Stimulated activated memory B cell treated with anti-CD40 and anti-IgM and Interleukin-4, amounts not matched to agents 10 μg/mL and 1 μg/mL and 100 μg/mL, for 72 hours (primary cell): ENCODE data around the gene FBH1.

Experiments used
- ATAC-seq: fragments of 150-1000 bp; cut with Tn5 transposase; 2 replicates; pipeline ENCODE4 v1.10.0; 2021
- H3K27ac Mint-ChIP-seq: one replicate; pipeline ENCODE4 v1.8.0; 2022; ENCODE audit warnings: mild to moderate bottlenecking, mixed read lengths
- H3K27me3 Mint-ChIP-seq: one replicate; pipeline ENCODE4 v1.8.0; 2022; ENCODE audit warnings: mixed read lengths
- H3K36me3 Mint-ChIP-seq: one replicate; pipeline ENCODE4 v1.8.0; 2022; ENCODE audit warnings: mixed read lengths
- H3K4me1 Mint-ChIP-seq: one replicate; pipeline ENCODE4 v1.8.0; 2022; ENCODE audit warnings: mixed read lengths
- H3K4me3 Mint-ChIP-seq: one replicate; pipeline ENCODE4 v1.8.0; 2022; ENCODE audit warnings: mild to moderate bottlenecking, moderate library complexity, mixed read lengths
- H3K9me3 Mint-ChIP-seq: one replicate; pipeline ENCODE4 v1.8.0; 2022; ENCODE audit warnings: mixed read lengths

Gene FBH1

DNA sequence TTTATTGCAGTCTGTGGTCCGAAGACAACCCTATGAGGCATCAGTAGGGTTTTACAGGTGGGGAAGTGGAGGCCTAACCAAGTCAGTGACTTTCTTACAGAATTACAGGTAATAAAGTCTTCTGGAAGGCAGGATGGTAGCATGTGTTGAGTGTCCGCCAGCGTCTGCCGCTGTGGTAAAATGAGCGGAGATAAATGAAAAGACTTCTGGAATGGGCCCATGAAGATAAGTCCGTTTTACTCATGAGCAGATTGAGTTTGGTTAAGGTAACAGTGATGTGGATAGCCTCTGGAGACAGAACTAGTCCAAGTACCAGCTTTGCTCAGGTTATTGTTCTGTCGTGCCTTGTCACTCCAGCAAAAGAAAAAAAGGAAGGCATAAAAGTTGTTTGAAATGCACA, 966 bp downstream of the FBH1 start:
- Mint-ChIP-seq H3K4me3 (peak overlapping the region; percentile 85), H3K9me3 (no peaks in the 10 kb centered on the region), H3K27ac (peak overlapping the region; percentile 79), H3K4me1 (peaks cover 68% of the 10 kb centered on the region), H3K27me3 (no peaks in the 10 kb centered on the region), H3K36me3 (peaks cover 39% of the 10 kb centered on the region)
- ATAC-seq: no peak

DNA sequence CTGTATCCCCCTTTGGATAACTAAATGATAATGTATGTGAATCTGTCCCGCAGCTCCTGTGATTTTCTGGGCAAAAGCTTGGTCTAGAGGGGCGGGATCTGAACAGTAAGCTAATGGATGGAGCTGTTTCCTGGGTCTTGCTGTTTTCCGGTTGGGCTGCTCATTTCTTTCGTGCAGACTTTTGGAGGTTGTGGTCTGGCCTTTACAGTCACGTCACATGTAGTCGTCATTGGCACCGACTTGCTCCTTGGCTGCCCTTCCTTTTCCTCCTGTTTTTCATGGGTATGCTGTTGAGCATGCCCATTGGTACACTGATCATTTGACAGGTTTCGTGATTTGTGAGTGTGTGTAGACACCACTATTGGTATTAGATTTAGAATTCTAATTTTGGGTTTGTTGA, 2.0 kb downstream of the FBH1 start:
- H3K9me3 Mint-ChIP-seq: no peaks in the 10 kb centered on the region
- no peaks in the 10 kb centered on the region for H3K27me3 Mint-ChIP-seq
- H3K4me3 Mint-ChIP-seq: peak overlapping the region; percentile 29
- H3K4me1 Mint-ChIP-seq: peaks cover 77% of the 10 kb centered on the region
- H3K27ac Mint-ChIP-seq: no peak overlapping the region
- no peak for ATAC-seq
- H3K36me3 Mint-ChIP-seq: peaks cover 43% of the 10 kb centered on the region

GRCh38 chr10:5893321-5893720, 3.3 kb downstream of the FBH1 start:
- H3K27ac Mint-ChIP-seq: no peak overlapping the region
- ATAC-seq: no peak
- peaks cover 67% of the 10 kb centered on the region for H3K4me1 Mint-ChIP-seq
- no peak overlapping the region for H3K4me3 Mint-ChIP-seq
- H3K9me3 Mint-ChIP-seq: no peaks in the 10 kb centered on the region
- H3K27me3 Mint-ChIP-seq: no peaks in the 10 kb centered on the region
- peaks cover 50% of the 10 kb centered on the region for H3K36me3 Mint-ChIP-seq

DNA sequence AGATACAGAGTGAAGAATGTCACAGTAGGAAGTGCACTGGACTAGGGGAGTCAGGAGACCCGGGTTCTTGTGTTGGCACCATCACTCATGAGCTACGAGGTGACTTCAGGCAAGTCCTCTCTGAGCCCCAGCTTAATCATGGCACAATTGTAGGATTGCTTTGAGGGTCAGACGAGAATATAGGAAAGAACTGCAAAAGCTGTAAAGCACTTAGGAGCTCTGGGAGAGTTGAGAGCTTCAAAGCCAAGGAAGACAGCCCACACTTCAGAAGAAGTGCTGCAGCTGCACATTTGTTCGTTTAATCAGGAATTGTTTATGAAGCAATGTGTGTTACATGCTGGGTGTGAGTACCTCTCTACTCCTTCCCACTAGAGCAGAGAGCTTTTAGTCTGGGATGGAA, 4.4 kb downstream of the FBH1 start:
- Mint-ChIP-seq H3K27ac (no peak overlapping the region), H3K36me3 (peaks cover 61% of the 10 kb centered on the region), H3K9me3 (no peaks in the 10 kb centered on the region), H3K27me3 (no peaks in the 10 kb centered on the region), H3K4me1 (peaks cover 66% of the 10 kb centered on the region), H3K4me3 (no peak overlapping the region)
- ATAC-seq: no peak

DNA sequence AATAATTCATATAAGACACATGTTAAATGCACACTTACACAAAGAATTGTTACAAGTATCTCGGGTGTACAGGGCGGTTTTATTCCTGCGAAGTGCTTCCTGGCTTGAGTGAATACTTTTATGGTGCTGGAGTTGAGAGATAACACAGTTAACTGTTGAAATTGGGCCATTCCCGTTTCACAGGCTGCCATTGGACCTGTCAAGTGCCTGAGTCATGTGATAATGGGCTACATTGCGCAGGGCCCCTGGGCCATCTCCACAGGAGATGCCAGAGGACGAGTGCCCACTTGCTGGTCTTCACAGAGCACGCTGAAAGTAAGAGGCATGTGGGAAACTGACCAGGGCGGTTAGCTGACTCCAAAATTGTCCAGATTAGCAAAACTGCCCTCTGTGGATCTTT, 4.8 kb downstream of the FBH1 start:
- Mint-ChIP-seq H3K4me1 (peaks cover 68% of the 10 kb centered on the region), H3K27me3 (no peaks in the 10 kb centered on the region), H3K4me3 (no peak overlapping the region), H3K9me3 (no peaks in the 10 kb centered on the region), H3K36me3 (peaks cover 61% of the 10 kb centered on the region), H3K27ac (peak overlapping the region; percentile 87)
- ATAC-seq: no peak

GRCh38 chr10:5895365-5895764, 5.3 kb downstream of the FBH1 start:
- Mint-ChIP-seq H3K9me3 (no peaks in the 10 kb centered on the region), H3K27me3 (no peaks in the 10 kb centered on the region), H3K36me3 (peaks cover 61% of the 10 kb centered on the region), H3K4me1 (peaks cover 68% of the 10 kb centered on the region), H3K4me3 (peak overlapping the region; percentile 36), H3K27ac (peak overlapping the region; percentile 87)
- no peak for ATAC-seq

DNA sequence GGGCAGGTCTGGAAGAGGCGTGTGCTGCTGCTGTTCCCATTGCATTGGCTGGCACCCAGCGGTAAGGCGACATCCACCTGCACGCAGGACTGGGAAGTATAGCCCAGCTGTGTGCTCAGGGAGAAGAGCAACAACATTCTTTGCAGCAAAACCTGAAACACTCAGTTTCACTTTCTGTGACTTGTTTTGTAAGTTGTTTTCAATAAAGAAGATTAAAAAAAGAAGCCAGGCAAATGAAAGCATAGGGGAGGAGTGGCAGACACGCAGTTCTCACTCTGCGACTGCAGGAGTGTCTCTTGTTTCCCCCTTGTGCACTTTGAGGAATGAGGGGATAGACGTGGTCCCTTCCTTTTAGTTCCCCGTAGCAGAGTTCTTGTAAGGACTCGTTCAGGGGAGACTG, 5.8 kb downstream of the FBH1 start:
- no peaks in the 10 kb centered on the region for H3K9me3 Mint-ChIP-seq
- H3K4me3 Mint-ChIP-seq: peak overlapping the region; percentile 36
- ATAC-seq: peak; percentile 56
- peaks cover 64% of the 10 kb centered on the region for H3K4me1 Mint-ChIP-seq
- H3K27me3 Mint-ChIP-seq: no peaks in the 10 kb centered on the region
- peak overlapping the region; percentile 87 for H3K27ac Mint-ChIP-seq
- H3K36me3 Mint-ChIP-seq: peaks cover 61% of the 10 kb centered on the region

DNA sequence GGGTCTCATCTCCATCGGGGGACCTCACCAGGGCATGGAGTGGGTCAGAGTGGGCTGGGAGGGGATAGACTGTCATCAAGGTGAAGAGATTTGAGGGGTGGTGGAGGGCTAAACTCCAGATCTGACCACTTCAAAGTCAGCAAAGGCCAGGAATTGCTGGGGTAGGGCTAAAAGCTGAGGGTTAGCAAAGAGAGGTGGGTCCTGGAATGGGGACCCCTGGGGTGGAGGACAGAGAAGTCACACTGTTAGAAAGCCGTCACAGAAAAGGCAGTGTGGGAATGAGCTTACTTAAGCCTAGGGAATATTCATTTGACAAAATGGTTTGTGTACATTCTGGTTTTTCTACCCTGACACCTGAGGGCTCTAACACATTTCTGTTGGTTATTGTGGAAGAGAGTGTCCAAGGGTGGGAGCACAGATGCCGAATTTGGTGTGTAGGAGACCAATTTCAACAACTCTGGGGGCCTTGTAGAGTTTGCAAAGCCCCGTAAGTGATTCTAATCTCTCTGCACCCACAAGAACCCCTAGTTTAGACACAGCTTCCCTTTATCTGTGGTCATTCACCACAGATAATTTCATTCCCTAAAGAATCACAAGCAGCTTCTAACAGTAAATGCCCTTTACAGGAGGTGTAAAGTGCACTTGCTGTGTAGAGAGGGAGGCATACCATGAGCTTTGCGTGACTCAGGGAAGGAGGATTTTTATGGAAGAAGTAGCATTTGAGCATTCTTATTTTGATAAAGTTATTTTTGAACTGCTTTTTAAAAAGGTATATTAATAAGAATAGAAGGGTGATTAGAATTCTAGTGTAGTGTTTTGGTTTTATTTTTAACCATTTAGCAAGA, 6.4 kb downstream of the FBH1 start:
- Mint-ChIP-seq H3K9me3 (no peaks in the 10 kb centered on the region), H3K27me3 (no peaks in the 10 kb centered on the region), H3K27ac (peak overlapping the region; percentile 87), H3K4me3 (peak overlapping the region; percentile 36), H3K4me1 (peaks cover 58% of the 10 kb centered on the region), H3K36me3 (peaks cover 61% of the 10 kb centered on the region)
- no peak for ATAC-seq

DNA sequence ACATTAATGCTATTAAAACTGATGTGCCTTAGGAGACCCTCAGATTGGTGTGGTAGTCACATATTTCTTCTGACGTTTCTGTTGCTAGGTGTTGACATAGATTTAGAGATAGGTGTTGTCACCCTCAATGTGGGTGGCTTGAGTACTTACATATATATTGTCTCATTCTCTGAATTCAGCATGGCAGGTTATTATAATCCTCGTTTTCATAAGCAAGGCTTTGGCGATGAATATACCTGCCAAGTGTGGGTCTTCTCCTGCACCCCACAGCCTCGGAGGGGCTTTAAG, 7.0 kb downstream of the FBH1 start:
- H3K27me3 Mint-ChIP-seq: no peaks in the 10 kb centered on the region
- no peak overlapping the region for H3K27ac Mint-ChIP-seq
- H3K9me3 Mint-ChIP-seq: no peaks in the 10 kb centered on the region
- ATAC-seq: no peak
- H3K4me1 Mint-ChIP-seq: peaks cover 52% of the 10 kb centered on the region
- H3K4me3 Mint-ChIP-seq: no peak overlapping the region
- peaks cover 59% of the 10 kb centered on the region for H3K36me3 Mint-ChIP-seq

GRCh38 chr10:5897504-5897903, 7.5 kb downstream of the FBH1 start:
- H3K27ac Mint-ChIP-seq: no peak overlapping the region

DNA sequence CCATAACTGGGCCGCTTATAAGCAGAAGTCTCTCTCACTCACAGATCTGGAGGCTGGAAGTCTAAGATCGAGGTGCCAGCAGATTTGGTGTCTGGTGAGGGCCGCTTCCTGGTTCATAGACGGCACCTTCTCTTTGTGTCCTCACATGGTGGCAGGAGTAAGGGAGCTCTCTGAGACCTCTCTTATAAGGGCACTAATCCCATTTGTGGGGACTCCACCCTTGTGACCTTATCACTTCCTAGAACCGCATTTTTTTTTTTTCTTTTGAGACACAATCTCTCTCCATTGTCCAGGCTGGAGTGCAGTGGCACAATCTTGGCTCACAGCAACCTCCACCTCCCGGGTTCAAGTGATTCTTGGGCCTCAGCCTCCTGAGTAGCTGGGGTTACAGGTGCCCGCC, 8.1 kb downstream of the FBH1 start:
- Mint-ChIP-seq H3K4me3 (no peak overlapping the region), H3K27ac (no peak overlapping the region)

More at GRCh38 chr10:5897504-5897903, 7.5 kb downstream of the FBH1 start:
- no peak for ATAC-seq
- H3K27me3 Mint-ChIP-seq: no peaks in the 10 kb centered on the region
- H3K9me3 Mint-ChIP-seq: no peaks in the 10 kb centered on the region
- no peak overlapping the region for H3K4me3 Mint-ChIP-seq
- peaks cover 47% of the 10 kb centered on the region for H3K4me1 Mint-ChIP-seq
- H3K36me3 Mint-ChIP-seq: peaks cover 54% of the 10 kb centered on the region

DNA sequence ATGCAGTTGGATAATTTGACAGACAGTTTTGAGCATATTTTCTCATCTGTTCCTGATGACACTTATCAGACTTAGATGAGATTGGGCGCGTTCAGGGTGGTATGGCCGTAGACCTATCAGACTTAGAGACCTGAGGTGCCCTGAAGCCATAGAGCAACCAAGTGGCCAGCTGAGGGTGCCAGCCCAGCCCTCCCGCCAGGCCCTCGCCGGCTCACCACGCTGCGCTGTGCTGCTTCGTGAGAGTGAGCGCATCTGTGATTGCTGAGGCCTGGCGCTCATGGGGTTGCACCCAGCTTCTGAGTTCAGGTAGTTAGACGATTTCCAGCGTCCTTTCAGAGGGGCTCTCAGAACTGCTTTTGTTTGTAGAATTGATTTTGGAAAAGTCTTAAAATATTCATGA, 10.2 kb downstream of the FBH1 start:
- no peak overlapping the region for H3K27ac Mint-ChIP-seq
- no peak overlapping the region for H3K4me3 Mint-ChIP-seq
- H3K4me1 Mint-ChIP-seq: peaks cover 36% of the 10 kb centered on the region
- no peaks in the 10 kb centered on the region for H3K9me3 Mint-ChIP-seq
- ATAC-seq: no peak
- peaks cover 46% of the 10 kb centered on the region for H3K36me3 Mint-ChIP-seq
- no peaks in the 10 kb centered on the region for H3K27me3 Mint-ChIP-seq

More for the DNA sequence above, 8.1 kb downstream of the FBH1 start:
- no peaks in the 10 kb centered on the region for H3K9me3 Mint-ChIP-seq
- ATAC-seq: no peak
- H3K27me3 Mint-ChIP-seq: no peaks in the 10 kb centered on the region
- H3K36me3 Mint-ChIP-seq: peaks cover 50% of the 10 kb centered on the region
- H3K4me1 Mint-ChIP-seq: peaks cover 41% of the 10 kb centered on the region

DNA sequence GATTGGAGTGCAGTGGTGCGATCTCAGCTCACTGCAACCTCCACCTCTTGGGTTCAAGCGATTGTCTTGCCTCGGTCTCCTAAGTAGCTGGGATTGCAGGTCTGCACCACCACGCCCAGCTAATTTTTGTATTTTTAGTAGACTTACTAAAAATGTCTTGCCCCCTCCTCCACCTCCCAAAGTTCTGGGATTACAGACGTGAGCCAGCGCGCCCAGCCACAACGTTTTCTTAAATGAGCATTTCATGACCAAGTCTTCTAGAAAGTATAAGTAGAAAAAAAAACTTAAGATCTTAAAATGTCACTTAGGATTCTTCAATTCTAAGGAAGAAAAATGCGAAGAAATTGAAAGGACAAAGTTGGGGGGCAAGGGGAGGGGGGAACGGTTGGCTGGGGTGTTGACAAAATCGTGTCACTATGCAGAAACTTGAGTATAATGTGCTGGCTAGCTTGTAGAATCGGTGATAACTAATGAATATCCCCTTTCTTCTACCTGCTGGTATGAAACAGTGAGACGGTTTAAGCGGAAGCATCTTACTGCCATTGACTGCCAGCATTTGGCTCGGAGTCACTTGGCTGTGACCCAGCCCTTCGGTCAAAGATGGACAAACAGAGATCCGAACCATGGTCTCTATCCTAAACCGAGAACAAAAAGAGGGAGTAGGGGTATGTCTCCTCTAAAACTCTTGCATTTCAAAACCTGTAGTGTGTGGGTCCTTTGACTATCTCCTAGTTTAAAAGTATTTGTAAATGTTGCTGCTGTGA, 12.7 kb downstream of the FBH1 start:
- Mint-ChIP-seq H3K9me3 (no peaks in the 10 kb centered on the region), H3K4me1 (peaks cover 26% of the 10 kb centered on the region), H3K4me3 (no peak overlapping the region), H3K27me3 (no peaks in the 10 kb centered on the region), H3K27ac (no peak overlapping the region), H3K36me3 (peaks cover 48% of the 10 kb centered on the region)
- no peak for ATAC-seq

DNA sequence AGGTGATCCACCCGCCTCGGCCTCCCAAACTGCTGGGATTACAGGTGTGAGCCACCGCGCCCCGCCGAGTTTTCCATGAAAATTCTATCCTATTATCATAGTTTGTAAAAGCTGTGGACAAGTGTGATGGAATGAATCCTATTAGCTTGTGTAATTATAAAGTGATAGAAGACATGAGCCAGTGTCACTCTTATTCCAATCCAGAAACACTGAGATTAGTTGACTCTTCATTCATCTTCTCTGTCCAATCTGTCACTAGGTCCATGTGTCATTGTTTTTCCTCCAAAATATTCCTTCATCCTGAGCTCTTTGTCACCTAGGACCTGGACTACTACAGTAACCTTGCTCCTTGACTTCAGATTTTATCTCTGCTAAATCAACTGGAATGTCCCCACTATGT, 13.5 kb downstream of the FBH1 start:
- Mint-ChIP-seq H3K4me1 (peaks cover 26% of the 10 kb centered on the region), H3K27ac (peak overlapping the region; percentile 53), H3K4me3 (no peak overlapping the region), H3K9me3 (no peaks in the 10 kb centered on the region), H3K27me3 (no peaks in the 10 kb centered on the region), H3K36me3 (peaks cover 48% of the 10 kb centered on the region)
- no peak for ATAC-seq

- H3K36me3 Mint-ChIP-seq: peaks cover 48% of the 10 kb centered on the region
- peak; percentile 76 for ATAC-seq
- H3K4me3 Mint-ChIP-seq: peak overlapping the region; percentile 22
- no peaks in the 10 kb centered on the region for H3K27me3 Mint-ChIP-seq
- peak overlapping the region; percentile 53 for H3K27ac Mint-ChIP-seq
- peaks cover 23% of the 10 kb centered on the region for H3K4me1 Mint-ChIP-seq
- no peaks in the 10 kb centered on the region for H3K9me3 Mint-ChIP-seq
Observed at GRCh38 chr10:5904227-5904626, 14.2 kb downstream of the FBH1 start.
